Amniotic stem cell (primary cell): ENCODE data around the gene ADAMTSL1.

ENCODE experiments used
- DNase-seq: peaks from one replicate; lab custom pipeline; 2025; lab: John Stamatoyannopoulos, UW

Gene ADAMTSL1

GRCh38 chr9:18698992-18699391, 225.0 kb downstream of the ADAMTSL1 start:
- DNase-seq, result no peak

GRCh38 chr9:18699764-18700163, 225.8 kb downstream of the ADAMTSL1 start:
- no peak for DNase-seq

GRCh38 chr9:18700714-18701113, 226.8 kb downstream of the ADAMTSL1 start:
- no peak for DNase-seq

GRCh38 chr9:18703151-18703900, 229.4 kb downstream of the ADAMTSL1 start:
- DNase-seq, result no peak

GRCh38 chr9:18703901-18704379, 230.0 kb downstream of the ADAMTSL1 start:
- DNase-seq, result no peak

- no peak for DNase-seq
Measured at GRCh38 chr9:18705796-18706392, 231.9 kb downstream of the ADAMTSL1 start.

- no peak for DNase-seq
Measured at GRCh38 chr9:18706648-18707047, 232.7 kb downstream of the ADAMTSL1 start.

- no peak for DNase-seq
Measured at GRCh38 chr9:18707061-18707461, 233.1 kb downstream of the ADAMTSL1 start.

GRCh38 chr9:18707489-18708205, 233.7 kb downstream of the ADAMTSL1 start:
- DNase-seq, result no peak

- no peak for DNase-seq
Measured at GRCh38 chr9:18708429-18708828, 234.5 kb downstream of the ADAMTSL1 start.

GRCh38 chr9:18710065-18710464, 236.1 kb downstream of the ADAMTSL1 start:
- DNase-seq, result no peak

- no peak for DNase-seq
Measured at GRCh38 chr9:18717759-18718158, 243.8 kb downstream of the ADAMTSL1 start.

GRCh38 chr9:18718393-18718792, 244.4 kb downstream of the ADAMTSL1 start:
- no peak for DNase-seq

GRCh38 chr9:18718932-18719331, 245.0 kb downstream of the ADAMTSL1 start:
- no peak for DNase-seq

GRCh38 chr9:18720691-18721090, 246.7 kb downstream of the ADAMTSL1 start:
- DNase-seq, result no peak

GRCh38 chr9:18721267-18721994, 247.5 kb downstream of the ADAMTSL1 start:
- peak; percentile 21 for DNase-seq

GRCh38 chr9:18721995-18722310, 248.0 kb downstream of the ADAMTSL1 start:
- DNase-seq, result no peak

GRCh38 chr9:18722882-18723281, 248.9 kb downstream of the ADAMTSL1 start:
- no peak for DNase-seq

GRCh38 chr9:18723366-18723765, 249.4 kb downstream of the ADAMTSL1 start:
- no peak for DNase-seq

GRCh38 chr9:18726546-18726945, 252.6 kb downstream of the ADAMTSL1 start:
- no peak for DNase-seq

- DNase-seq, result no peak
Measured at GRCh38 chr9:18727904-18728303, 254.0 kb downstream of the ADAMTSL1 start.

GRCh38 chr9:18728642-18729041, 254.7 kb downstream of the ADAMTSL1 start:
- DNase-seq, result no peak
